Smooth muscle cell of the brain vasculature (primary cell): ENCODE measurements around the gene BOLA3.
"Not testable (repeated sequence)": the region's sequence is repeated elsewhere in the genome, so short reads cannot be mapped to it uniquely, and the experiment has no call there.

Source experiments
- DNase-seq: peaks from one replicate; pipeline ENCODE4 v3.0.0-alpha.2; 2012; ENCODE audit warnings: low read depth, low spot score

Gene BOLA3, protein sequence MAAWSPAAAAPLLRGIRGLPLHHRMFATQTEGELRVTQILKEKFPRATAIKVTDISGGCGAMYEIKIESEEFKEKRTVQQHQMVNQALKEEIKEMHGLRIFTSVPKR

DNA sequence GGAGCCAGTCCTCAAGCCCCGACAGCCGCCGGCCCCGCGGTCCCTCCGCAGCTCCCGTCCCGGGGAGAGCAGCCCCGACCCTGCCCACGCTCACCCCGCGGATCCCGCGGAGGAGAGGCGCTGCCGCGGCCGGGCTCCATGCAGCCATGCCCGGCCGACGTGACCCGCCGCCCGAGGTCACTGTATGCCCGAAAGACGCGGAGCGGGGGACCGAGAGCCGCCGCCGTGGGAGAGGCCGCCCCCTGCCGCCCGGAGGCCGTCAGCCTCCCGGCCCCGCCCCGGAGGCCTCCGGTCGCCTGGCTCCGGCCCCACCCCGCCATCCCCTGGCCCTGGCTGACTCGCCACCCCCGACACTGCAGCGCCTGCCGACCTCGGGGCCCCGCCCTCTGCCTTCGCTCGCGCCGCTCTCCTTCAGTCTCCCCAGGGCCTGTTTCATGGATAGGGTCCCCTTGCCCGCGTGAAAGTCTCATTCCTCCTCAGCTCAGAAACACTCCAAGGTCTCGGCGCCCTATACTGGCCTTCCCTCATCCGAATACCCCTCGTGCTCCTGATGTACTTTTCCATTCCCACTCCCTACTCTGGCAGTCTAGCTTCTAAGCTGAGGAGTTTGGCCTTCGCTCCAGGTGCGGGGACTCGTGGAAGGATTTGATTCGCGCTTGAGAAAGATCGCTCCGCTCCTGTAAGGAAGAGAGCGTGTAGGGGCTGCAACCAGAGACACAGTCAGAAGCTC, at the start of gene BOLA3:
Gene BOLA3 (minus strand): TSS at position 186 of the 730 bp plus-strand sequence. CDS start 38 bp downstream, at position 148.
- peak; percentile 20 for DNase-seq

DNA sequence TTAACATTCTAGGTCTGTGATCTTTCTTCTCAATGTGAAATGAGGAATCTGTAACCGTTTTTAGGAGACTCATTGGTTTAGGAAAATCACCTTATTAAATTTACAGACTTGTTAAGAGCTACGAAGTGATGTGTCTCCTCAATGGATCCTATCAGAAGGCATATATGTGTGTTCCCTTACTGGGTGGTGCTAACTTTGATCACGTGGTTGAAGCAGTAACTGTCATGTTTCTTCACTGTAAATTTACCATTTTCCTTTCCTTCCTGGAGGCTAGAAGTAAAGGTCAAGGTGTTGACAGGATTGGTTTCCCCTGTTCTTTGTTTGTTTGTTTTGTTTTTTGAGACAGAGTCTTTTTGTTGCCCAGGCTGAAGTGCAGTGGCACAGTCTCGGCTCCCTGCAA, 49.3 kb upstream of the BOLA3 start:
- DNase-seq: no peak

DNA sequence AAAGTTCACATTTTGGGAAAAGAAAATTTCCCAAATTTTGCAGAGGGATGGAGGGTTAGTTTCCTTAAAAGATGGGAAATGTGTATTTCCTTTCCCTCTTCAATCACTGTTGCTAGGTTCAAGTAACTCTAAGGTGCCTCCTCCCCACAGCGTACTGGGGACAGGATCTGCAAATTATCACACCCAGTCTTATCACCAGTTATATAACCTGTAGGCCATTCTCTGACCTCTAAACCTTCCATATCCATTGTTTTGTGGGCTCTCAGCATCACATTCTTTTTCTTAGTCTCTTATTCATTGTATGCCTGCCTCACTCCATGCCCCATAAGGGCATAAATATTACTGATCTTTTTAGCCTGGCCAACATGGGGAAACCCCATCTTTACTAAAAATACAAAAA, 47.1 kb upstream of the BOLA3 start:
- no peak for DNase-seq

DNA sequence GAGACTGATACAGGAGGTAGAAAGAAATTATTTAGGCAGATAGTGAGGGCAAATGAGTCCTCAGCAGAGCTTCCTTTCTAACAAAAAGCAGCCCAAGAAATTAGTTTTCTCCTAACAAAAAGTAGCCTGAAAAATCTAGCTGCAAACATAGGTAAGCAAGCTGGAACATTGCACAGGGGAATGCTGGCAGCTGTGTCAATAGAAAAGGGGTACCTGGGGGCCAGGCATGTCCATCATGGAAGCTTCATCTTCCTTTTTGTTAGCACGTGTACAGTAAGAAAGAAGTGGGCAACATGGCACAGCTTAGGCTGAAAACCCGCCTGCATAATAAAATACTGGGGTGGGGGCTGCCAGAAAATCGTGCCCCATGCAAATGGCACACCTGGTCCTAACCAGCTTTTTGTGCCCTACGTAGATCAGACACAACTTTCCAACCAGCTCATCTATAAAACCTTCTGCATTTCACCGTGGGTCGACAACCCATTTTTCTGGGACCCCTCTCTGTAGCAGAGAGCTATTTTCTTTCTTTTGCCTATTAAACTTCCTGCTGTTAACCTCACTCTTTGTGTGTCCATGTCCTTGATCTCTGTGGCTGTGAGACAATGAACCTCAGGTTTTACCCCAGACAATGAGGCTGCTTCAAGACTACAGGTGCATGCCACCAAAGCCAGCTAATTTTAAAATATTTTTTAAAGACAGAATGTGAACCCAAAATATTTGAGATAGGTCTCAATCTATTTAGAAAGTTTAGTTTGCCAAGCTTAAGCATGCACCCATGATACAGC, 44.1 kb upstream of the BOLA3 start:
- no peak for DNase-seq

DNA sequence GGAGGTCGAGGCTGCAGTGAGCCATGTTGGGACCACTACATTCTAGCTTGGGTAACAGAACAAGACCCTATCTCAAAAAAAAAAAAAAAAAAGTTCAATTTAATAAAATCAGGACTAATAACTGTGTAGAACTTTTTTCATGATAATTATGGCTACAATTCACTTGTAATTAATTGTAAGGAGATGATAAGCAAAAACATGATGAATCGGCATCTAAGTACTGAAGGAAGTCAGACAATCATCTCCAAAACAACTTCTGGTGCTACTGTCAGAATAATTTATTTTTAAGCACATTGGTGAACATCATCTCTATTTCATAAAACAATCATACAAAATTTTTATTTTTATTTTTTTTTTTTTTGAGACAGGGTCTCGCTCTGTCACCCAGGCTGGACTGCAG, 41.0 kb upstream of the BOLA3 start:
- DNase-seq: no peak

DNA sequence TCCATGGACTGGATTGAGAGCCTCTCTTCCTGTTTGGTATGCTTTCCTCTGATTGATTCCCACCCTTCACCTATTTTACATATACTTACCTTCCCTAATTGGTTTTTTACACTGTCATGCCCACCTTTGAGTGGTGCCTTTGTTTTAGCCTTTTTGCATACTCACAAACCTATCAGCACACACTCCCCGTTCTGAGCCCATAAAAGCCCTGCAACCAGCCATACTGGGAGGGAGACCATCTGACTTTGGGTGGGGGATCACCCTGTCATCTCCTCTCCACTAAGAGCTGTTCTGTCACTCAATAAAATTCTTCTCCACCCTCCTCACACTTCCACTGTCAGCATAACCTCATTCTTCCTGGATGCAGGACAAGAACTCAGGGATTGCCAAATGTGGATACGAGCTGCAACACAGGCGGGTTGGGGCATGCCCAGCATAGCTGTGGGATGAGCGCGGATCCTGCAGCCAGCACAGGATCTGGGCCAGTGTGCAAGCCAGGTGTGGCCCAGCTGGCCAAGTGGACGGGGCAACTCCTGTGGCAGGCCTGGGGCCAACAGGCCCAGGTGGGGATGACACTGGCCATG, 40.4 kb upstream of the BOLA3 start:
- no peak for DNase-seq

DNA sequence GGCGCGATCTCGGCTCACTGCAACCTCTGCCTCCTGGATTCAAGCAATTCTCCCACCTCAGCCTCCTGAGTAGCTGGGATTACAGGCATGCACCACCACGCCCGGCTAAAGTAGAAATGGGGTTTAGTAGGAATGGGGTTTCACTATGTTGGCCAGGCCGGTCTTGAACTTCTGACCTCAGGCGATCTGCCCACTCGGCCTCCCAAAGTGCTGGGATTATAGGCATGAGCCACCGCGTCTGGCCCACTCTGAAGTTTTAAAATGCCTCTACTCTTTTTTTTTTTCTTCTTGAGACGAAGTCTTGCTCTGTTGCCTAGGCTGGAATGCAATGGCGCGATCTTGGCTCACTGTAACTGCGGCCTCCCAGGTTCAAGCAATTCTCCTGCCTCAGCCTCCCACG, 39.0 kb upstream of the BOLA3 start:
- not testable (repeated sequence) for DNase-seq

DNA sequence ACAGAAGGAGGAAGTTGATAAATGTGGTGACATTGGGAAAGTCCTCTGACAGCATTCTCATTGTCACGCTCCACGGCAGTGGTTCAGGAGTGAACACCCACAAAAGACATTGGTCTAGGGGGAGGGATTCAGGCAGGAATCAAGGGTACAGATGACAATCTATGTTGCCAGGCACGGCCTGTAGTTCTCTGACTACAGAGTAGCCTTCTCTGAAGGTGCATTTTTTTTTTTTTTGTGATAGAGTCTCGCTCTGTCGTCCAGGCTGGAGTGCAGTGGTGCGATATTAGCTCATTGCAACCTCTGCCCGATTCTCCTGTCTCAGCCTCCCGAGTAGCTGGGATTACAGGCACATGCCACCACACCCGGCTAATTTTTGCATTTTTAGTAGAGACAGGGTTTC, 38.3 kb upstream of the BOLA3 start:
- DNase-seq: no peak

DNA sequence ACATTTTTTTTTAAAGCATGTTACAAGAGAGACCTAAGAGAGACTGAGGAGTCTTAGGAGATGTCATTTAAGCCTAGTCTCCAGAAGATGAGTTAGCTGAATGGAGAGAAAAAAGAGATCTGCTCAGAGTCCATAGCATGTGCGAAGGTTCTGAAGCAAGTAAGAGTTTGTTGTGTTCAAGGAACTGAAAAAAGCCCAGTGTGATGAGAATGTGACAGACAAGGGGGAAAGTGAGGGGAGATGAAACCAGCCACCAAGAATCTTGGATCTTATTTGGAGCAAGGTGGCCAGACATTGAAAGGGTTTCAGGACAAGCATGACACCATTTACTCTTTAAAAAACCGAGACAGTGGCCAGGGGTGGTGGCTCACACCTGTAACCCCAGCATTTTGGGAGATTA, 36.2 kb upstream of the BOLA3 start:
- no peak for DNase-seq

DNA sequence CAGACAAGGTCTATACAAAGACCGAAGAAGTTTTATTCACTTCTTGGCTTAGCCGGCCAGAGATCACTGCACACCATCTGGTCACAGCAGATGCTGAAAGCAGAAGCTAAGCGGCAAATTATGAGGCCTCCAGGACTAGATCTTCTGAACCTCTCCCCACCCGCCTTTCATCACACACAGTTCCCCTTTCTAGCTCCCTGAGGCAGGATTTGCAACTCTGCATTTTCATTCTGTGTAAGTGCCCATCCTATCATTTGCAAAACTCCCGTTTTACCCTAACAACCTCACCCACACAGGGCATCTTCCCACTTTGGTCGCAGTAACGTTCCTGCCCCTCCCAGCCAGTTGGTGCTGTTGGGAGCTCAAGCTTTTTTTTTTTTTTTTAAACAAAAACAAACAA, 34.0 kb upstream of the BOLA3 start:
- DNase-seq: no peak

DNA sequence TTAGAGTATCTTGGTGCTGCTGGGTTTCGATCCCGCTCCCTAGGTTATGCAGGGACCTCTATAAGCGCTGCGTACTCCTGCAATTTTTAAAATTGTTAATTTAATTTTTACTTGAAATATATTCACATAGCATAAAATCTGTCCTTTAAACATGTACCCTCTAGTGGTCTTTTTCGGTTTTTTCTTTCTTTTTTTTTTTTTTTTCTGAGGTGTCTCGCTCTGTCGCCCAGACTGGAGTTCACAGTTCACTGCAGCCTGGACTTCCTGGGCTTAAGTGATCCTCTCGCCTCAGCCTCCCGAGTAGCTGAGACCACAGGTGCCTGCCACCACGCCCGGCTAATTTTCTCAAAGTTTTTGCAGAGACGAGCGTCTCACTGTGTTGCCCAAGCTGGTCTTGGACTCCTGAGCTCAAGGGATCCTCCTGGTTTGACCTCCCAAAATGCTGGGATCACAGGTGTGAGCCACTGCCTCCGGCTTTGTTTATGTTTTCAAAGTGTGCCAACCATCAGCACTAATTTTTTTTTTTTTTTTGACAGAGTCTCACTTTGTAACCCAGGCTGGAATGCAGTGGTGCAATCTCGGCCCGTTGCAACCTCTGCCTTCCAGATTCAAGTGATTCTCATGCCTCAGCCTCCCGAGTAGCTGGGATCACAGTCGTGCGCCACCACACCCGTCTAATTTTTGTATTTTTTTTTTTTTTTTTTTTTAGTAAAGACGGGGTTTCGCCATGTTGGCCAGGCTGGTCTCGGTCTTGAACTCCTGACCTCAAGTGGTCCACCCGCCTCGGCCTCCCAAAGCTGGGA, 31.6 kb upstream of the BOLA3 start:
- DNase-seq: no peak

DNA sequence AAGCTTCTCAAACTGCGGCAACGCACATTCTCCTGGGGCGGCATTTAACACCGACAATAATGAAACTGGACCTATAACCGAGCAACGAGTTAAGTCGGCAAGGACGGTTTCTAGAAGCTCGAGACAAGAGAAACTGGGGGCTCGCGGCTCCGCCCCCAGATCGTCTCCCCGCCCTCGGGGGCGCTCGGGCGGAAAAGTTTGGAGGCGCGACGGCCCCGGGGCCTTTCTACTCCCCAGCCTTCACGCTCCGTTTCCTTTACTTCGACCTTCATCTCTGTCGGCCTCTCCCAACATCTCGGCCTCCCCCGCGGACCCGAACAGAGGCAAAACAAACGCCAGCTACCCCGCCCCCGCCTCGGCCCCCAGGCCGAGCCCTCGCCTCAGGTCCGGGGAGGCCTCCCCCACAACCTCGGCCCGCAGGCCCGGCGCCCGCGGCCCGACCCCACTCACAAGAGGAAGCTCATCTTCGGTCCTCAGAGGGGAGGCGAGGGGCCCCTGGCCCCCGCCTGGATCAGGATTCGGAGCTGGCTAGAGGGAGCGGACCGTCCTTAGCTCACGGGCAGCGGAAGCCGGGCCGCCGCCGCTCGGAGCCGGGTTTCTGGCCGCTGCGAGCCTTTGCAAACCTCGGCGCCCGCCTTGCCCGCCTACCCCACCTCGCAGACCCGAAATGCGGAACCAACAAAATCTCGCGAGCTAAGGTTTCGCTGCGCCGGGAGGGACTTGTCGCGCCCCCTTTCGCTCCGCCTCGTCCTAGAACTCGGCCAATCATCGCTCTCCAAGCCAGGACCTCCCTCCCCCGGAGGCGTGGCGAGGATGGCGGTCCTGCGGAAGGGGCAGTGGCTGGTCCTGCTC, 30.7 kb upstream of the BOLA3 start, which contains the start of gene MOB1A:
Gene MOB1A (minus strand): TSS at position 669 of the 852 bp plus-strand sequence. CDS start 205 bp downstream, at position 464.
- DNase-seq: peak; percentile 93

DNA sequence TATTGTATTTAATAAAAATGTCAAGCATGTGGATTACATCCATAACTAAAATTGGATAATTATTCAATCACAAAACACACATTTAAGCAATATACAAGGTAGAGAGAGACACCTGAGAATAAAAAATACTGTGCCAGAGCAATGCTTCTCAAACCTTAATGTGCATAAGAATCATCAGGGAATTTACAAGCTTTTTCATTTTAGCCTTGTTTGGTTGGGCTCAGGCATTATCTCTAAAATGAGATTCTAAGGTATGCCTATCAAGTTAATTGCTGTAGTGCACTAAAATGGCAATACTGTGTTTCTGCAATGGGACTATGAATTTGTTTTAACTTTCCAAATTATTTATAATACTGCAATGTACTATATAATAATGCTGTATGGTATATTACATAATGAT, 30.0 kb upstream of the BOLA3 start:
- DNase-seq: no peak

DNA sequence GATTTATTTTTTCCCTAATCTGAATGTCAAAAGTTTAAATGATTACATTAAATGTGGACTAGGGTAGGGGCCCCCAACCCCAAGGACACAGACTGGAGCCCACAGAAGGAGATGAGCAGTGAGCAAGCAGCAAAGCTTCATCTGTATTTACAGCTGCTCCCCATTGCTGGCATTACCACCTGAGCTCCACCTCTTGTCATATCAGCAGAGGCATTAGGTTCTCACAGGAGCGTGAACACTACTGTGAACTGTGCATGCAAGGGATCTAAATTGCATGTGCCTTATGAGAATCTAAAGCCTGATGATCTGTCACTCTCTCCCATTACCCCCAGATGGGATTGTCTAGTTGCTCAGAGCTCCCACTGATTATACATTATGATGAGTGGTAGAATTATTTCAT, 27.2 kb upstream of the BOLA3 start:
- DNase-seq: no peak

DNA sequence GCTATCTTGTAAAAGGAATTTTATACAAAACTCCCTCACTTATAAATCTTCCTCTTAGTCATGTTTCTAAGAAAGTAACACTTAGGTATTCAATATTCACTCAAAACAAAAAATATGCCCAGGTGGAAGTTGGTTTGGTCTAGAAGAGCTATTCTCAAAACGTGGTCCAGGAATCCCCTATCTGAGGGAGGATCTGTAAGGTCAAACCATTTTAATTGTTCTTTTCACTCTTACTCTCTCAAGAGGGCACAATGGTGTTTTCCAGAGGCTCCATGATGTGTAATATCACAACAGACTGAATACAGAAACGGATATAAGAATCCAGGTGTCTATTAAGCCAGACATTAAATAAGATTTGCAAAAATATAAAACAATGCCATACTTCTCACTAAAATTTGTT, 21.0 kb upstream of the BOLA3 start:
- DNase-seq: no peak

DNA sequence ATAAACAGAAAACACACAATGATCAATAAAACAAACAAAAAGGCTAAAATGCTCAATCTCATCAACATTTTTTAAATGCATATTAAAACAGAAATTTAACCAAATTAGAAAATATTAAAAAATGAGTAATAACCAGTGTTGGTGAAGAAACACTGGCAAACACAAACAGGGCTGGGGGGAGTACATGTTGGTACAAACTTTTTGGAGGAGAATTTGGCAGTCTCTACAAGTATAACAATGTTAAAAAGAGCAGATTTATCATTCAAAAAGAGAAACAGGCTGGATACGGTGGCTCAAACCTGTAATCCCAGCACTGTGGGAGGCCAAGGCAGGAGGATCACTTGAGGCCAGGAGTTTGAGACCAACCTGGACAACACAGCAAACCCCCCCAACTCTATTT, 17.0 kb upstream of the BOLA3 start:
- DNase-seq: no peak

DNA sequence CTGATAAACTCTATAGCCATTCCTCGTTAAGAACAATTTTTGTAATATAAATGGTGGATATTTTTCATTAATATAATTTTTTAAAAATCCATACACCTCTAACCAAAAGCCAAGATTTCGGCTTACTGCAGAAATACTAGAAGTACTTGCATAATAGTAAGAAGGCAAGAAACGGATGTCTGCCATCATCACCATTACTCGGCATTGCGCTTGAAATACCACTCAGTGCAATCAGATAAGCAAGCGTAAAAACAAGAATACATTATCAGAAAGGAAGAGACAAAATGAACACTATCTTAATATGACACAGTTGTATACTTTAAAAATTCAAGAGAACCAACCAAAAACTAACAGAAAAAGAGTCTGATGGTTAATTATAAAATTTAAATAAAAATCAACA, 15.2 kb upstream of the BOLA3 start:
- no peak for DNase-seq

DNA sequence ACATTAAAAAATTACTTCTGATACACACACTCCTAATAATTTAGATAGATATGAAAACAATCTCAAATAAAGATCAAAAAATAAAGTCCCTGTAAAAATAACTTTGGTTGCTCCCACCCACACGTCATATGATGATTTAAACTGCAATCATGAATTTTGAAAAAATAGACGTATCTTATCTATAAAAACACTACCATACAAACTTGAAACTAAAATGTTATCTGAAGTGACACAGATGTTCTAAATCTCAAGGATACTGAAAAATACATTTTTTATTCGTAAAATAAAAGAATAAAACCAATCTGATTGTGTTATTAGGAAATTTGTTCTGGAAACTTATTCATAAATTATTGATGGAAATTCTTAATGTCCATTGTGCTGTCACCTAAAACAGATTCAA, 8.1 kb upstream of the BOLA3 start:
- DNase-seq: no peak

DNA sequence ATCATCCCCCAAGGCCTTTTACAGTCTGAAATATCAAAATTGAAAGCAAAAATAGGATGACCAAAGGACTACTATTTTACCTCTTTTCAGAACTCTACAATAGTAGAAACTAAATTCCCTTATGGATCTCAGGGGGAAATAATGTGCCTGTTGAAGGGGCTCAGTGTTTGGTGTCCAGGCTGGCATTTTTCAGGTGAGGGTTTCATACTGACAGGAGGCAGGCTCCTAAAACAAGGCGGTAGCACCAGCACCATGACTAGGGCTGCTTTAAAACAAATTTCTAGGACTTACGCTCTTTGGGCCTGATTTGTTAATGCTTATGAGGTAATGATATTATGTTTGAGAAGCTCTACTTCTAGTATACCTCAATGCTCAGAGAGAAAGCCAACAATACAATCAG, 5.2 kb upstream of the BOLA3 start:
- no peak for DNase-seq

DNA sequence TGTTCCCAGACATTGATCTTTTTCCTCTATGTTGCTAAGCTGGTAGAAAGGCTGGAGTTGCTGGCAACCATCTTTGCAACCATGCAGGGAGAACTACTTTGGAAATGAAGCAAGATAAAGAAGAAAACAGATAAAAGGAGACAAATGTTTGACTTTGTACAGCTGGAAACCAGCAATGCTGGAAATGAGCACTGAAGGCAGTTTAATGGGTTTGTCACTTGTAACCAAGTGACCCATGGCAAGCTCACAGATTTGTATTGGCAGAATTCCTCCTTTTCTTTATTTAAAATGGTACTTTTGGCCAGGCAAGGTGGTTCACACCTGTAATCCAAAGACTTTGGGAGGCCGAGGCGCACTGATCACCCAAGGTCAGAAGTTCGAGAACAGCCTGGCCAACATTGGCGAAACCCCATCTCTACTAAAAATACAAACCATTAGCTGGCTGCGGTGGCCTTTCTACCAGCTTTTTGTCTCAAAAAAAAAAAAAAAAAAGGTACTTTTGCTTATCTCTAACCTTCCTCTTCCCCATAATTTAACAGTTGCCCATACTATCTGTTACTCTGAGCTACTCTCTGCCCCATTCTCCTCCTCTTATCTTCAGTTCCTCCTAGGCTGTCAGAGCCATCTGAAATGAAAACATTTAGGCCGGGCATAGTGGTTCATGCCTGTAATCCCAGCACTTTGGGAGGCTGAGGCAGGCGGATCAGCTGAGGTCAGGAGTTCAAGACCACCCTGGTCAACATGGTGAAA, 2.0 kb upstream of the BOLA3 start:
- DNase-seq: no peak
